Stimulated activated CD4-positive, alpha-beta T cell treated with anti-CD3 and anti-CD28 coated beads, Interleukin-15, amount 100 ng/mL, for 1 hour (primary cell): Measurements from ENCODE around the gene EMC7.
"Not testable (repeated sequence)": the region's sequence is repeated elsewhere in the genome, so short reads cannot be mapped to it uniquely, and the experiment has no call there.

Experiments
- DNase-seq, 2 donors: peaks; one replicate each; pipeline ENCODE4 v3.0.0-alpha.2; 2020; ENCODE audit warnings: low read depth in 1 of 2, low spot score in 1 of 2

Gene EMC7

GRCh38 chr15:34085746-34086145 is 15.9 kb downstream of the EMC7 start:
- DNase-seq, result no peak

DNA sequence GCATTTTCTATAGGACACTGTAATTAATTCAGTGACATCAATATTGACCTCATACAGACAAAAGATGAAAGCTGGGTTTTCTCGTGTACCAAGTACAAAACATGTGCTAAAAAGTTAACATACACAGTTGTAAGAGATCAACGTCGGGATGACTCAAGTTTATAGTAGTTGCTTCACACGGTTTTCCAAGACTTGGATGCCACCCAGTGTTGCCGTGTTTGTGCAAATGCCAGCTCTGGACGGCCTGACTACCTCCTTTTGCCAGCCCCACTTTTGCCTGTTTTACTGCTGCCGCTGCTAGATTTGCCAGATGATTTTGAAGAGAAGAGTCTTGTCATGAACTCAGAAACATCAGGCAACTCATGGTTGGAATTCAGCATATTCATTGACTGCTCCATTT is 17.6 kb downstream of the EMC7 start:
- no peak for DNase-seq

DNA sequence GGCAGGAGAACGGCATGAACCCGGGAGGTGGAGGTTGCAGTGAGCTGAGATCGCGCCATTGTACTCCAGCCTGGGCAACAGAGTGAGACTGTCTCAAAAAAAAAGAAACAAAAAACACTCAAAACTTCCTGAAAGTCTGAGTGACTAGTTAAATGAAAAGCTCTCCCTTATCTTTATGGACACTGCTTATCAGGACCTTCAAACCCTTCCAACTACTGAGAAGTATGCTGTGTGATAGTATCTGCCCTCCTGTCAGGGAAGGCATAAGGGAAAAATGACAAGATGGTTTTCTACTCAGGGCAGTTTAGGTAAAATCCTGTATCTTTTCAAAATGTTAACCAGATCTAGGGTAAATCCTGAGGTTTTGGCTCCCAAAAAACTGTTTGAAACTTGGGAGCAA is 21.8 kb downstream of the EMC7 start:
- no peak for DNase-seq

DNA sequence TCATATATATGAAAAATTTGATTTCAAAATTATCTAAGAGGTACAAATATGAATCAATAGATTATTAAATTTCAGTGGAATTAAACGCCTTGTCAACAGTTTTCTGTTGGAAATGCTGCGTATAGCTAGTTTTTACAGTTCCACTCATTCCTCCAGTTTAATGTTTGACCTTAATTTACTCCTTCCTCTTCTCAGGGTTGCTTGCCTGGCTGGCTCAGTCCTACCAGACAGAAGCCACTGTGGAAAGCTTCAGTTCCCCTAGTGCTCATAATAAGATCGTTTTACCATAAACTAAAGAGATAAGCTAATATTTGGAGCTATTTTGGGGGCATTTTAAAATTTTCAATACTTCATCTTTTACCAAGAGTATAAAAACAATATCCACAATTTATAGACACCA is 22.8 kb downstream of the EMC7 start:
- DNase-seq, result no peak

GRCh38 chr15:34076785-34077184 is 24.9 kb downstream of the EMC7 start:
- no peak for DNase-seq

DNA sequence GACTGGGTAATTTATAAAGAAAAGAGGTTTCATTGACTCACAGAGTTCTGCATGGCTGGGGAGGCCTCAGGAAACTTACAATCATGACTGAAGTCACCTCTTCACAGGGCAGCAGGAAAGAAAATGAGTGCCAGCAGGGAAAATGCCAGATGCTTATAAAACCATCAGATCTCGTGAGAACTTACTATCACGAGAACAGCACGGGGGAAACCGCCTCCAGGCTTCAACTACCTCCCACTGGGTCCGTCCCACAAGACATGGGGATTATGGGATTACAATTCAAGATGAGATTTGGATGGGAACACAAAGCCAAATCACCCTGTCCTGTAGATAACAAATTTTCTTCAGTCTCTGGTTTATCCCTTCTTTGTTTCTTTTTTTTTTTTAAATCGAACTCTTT is 31.7 kb downstream of the EMC7 start:
- DNase-seq, result no peak

DNA sequence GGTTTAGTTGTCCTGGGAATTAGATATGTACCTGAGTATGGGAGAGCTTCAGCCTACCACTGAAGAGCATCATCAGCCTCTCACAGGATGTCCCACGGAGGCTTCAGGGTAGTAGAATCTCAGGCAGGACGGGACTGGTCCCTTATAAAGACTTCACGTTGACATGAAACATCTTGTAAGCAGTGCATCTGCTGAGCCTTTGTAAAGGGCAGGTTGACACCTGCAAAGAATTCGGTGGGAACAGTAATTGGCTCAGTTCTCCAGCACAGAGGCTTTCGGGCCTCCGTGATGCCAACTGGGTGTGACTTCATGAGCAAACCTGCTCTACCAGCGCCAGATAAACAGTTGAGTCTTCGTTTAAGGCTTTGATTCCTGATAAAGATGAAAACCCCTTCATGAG is 35.7 kb downstream of the EMC7 start:
- DNase-seq, result no peak

- no peak for DNase-seq
Observed at GRCh38 chr15:34065261-34065660, 36.4 kb downstream of the EMC7 start.

DNA sequence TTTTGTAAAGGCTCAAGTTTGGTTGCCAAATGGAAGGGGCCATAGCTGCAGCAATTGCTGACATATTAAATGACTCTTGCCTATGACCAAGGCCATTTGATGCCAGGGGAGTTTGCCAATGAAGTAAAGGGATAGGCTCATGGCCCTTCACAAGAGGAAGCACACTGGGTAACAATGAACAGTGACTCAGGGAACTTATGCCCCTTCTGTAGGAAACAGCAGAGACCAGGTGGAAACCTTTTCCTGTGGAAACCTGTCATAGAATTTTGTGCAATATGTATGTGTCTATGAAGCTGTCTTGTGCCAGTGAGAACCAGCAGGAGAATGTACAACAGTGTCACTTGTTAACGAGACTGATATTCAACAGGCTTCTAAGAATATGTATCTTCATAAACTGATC is 37.2 kb downstream of the EMC7 start:
- no peak for DNase-seq

GRCh38 chr15:34059946-34060345 is 41.7 kb downstream of the EMC7 start:
- no peak for DNase-seq

- DNase-seq, result no peak
Observed at GRCh38 chr15:34059476-34059875, 42.2 kb downstream of the EMC7 start.

DNA sequence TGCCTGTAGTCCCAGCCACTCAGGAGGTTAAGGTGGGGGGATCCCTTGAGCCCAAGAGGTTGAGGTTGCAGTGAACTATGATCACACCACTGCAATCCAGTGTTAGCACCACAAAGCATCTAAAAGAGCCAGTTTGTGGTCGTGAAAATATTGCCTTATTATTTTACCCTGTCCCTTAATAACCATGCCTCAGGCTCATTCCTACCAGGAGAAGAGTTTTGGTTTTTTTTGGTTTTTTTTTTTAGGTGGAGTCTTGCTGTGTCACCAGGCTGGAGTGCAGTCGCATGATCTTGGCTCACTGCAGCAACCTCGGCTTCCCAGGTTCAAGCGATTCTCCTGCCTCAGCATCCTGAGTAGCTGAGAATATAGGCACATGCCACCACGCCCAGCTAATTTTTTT is 44.8 kb downstream of the EMC7 start:
- no peak for DNase-seq

DNA sequence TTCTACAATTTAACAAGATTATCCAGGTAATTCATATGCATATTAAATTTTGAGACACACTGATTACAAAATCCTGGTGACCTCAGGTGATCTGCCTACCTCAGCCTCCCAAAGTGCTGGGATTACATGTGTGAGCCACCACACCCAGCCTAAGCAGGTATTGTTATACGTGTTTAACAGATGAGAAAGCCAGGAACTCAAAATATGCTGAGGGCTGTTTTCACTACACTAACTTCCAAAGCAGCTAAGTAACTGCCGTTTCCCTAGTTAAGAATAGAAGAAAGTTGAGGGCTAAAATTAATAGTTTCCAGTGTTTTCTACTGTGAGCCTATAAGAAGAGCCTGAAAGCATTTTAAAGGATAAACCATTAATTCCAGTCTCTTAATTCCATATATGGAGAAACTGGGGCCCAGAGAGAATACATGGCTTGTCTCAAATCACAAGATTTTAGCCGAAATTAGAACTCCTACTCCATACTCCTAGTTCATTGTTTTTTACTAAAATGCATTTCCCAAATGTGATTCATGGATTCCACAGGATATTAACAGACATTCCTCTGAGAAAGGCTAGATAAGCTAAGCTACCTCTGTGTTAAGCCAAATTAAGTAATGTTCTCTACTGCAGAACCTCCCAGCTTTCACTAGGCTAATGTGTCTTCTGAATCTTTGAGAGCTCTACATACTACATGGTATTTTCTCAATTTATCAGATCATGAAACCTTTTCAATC is 45.6 kb downstream of the EMC7 start:
- no peak for DNase-seq

GRCh38 chr15:34054081-34054707 is 47.5 kb downstream of the EMC7 start:
- no peak for DNase-seq

DNA sequence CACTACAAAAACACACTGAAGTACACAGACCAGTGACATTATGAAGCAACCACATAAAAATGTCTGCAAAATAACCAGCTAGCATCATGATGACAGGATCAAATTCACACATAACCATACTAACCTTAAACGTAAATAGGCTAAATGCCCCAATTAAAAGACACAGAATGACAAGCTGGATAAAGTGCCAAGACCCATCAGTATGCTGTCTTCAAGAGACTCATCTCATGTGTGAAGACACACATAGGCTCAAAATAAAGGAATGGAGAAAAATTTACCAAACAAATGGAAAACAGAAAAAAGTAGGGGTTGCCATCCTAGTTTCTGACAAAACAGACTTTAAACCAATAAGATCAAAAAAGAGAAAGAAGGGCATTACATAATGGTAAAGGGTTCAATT is 51.3 kb downstream of the EMC7 start:
- not testable (repeated sequence) for DNase-seq

DNA sequence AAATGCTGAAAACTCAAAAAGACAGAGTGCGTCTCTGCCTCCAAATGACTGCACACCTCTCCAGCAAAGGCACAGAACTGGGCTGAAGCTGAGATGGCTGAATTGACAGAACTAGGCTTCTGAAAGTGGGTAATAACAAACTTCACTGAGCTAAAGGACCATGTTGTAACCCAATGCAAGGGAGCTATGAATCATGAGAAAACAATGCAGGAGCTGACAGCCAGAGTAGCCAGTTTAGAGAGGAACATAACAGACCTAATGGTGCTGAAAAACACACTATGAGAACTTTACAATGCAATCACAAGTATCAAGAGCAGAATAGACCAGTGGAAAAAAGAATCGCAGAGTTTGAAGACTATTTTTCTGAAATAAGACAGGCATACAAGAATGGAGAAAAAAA is 52.5 kb downstream of the EMC7 start:
- no peak for DNase-seq

GRCh38 chr15:34047893-34048775 is 53.5 kb downstream of the EMC7 start:
- DNase-seq, result no peak

DNA sequence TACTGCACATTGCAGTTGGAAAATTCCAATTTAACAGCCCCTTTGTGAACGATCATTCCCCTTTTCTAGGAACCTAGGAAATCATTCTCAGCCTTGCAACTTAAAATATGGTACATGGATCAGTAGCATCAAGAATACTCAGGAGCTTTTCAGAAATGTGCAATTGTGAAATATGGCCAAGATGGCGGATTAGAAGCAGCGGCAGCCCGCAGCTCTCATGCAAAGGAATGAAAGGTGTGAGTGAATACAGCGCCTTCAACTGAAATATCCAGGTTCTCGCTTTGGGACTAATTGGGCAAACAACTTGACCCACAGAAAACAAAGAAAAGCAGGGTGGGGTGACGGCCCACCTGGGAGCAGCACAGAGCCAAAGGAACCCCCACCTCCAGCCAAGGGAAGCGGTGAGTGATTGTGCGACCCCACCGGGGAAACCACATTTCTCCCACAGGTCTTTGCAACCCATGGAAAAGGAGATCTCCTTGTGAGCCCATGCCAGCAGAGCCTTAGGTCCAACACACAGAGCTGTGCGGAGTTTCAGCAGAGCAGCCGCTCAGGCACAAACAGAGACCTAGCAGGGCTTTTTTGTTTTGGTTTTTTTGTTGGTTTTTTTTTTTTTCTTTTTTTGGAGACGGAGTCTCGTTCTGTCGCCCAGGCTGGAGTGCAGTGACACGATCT is 55.1 kb downstream of the EMC7 start:
- no peak for DNase-seq

- DNase-seq, result no peak
Observed at GRCh38 chr15:34043813-34044212, 57.8 kb downstream of the EMC7 start.

GRCh38 chr15:34043391-34043790 is 58.3 kb downstream of the EMC7 start:
- no peak for DNase-seq

DNA sequence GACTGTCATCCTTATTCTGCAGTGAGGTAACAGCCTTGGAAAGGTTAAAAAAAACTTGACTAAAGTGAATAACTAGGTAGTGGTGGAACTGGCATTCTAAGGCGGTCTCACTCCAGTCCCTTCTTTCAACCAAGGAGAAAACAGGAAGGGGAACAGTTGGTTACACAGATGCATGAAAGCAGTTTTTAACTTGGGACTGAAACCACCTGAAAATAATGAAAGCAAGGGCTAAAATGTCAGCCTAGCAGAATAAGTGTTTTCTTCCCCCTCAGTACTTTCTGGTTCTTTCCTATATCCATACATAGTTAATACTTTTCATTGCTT is 61.9 kb downstream of the EMC7 start:
- no peak for DNase-seq
